ENCODE measurements around the gene CHRNA10.

Gene CHRNA10

GRCh38 chr11:3635641-3636375 is 35.4 kb downstream of the CHRNA10 start:
- Histone ChIP-seq H3K23ac (ENCODE audit: low read length in 2 of 2) (peak overlapping the region in 1 of 2 experiments; percentile 1), H3K4me1 (ENCODE audit: control insufficient read depth, insufficient read depth, low read depth, low read length) (no peaks in the 10 kb centered on the region), H3K14ac (ENCODE audit: low read length in 2 of 2) (no peak overlapping the region), H3K4ac (ENCODE audit: low read depth in 1 of 2, low read length in 2 of 2) (no peak overlapping the region), H3K79me1 (replicated peaks; ENCODE audit: low read length, poor library complexity, severe bottlenecking) (no peaks in the 10 kb centered on the region), H2BK12ac (ENCODE audit: low read length in 2 of 2) (no peak overlapping the region), H3K18ac (ENCODE audit: low read depth in 1 of 2, low read length in 2 of 2) (no peak overlapping the region), H3K36me3 (ENCODE audit: control insufficient read depth in 1 of 2, insufficient read depth in 2 of 2, low read depth in 1 of 2, low read length in 2 of 2) (no peaks in the 10 kb centered on the region), H3K27me3 (ENCODE audit: control insufficient read depth in 1 of 2, insufficient read depth in 1 of 2, low read length in 2 of 2) (peaks cover 3 to 6% of the 10 kb centered on the region in 2 experiments), H2BK120ac (ENCODE audit: low read depth, low read length) (no peak overlapping the region), H3K9me3 (ENCODE audit: control insufficient read depth, low read length) (no peaks in the 10 kb centered on the region), H4K91ac (ENCODE audit: low read length) (no peak overlapping the region), H2AK5ac (ENCODE audit: low read length, severe bottlenecking) (no peak overlapping the region), H4K8ac (ENCODE audit: low read length) (no peak overlapping the region), H2BK5ac (ENCODE audit: low read depth, low read length, poor library complexity, severe bottlenecking) (no peak overlapping the region), H2BK15ac (ENCODE audit: low read depth, poor library complexity, severe bottlenecking) (no peak overlapping the region), H3K27ac (ENCODE audit: low read length, poor library complexity, severe bottlenecking) (no peak overlapping the region), H3K4me3 (ENCODE audit: insufficient read depth in 1 of 2, low read depth in 1 of 2, low read length in 2 of 2) (no peak overlapping the region), H2AFZ (ENCODE audit: low read depth, low read length) (no peak overlapping the region), H3K4me2 (ENCODE audit: low read length, poor library complexity, severe bottlenecking) (no peak overlapping the region), H3K9ac (ENCODE audit: low read length) (no peak overlapping the region)
- DNase-seq: no peak
- WGBS: 91% methylated on average over 12 of the region's 15 CpGs

DNA sequence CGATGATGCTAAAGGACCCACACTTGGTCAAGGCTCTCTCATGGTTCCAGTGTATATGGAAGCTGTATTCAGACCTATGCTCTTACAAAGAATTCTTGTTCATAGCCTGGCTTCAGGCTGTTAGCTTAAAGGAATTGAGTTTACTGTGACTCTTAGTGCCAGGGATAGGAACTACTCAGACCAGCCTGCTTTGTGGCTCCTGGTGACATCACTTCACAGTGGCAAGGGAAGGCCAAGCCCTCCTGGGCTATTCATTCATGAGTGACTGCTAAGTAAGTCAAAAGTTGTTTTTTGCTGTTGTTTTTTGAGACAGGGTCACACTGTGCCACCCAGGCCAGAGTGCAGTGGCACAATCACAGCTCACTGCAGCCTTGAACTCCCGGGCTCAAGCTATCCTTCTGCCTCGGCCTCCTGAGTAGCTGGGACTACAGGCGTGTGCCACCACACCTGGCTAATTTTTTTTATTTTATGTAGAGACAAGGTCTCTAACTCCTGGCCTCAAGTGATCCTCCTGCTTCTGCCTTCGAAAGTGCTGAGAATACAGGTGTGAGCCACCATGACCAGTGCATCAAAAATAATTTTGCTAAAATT is 39.0 kb downstream of the CHRNA10 start:
- no peaks in the 10 kb centered on the region for H3K9me3 ChIP-seq (ENCODE audit: control insufficient read depth, low read length)
- H3K18ac ChIP-seq (ENCODE audit: low read depth in 1 of 2, low read length in 2 of 2): no peak overlapping the region
- peaks cover under 1 to 6% of the 10 kb centered on the region in 2 experiments for H3K27me3 ChIP-seq (ENCODE audit: control insufficient read depth in 1 of 2, insufficient read depth in 1 of 2, low read length in 2 of 2)
- H3K4me1 ChIP-seq (ENCODE audit: control insufficient read depth, insufficient read depth, low read depth, low read length): peaks cover 3% of the 10 kb centered on the region
- no peak overlapping the region for H3K4me3 ChIP-seq (ENCODE audit: insufficient read depth in 1 of 2, low read depth in 1 of 2, low read length in 2 of 2)
- WGBS: 88% methylated on average over 5 of the region's 5 CpGs
- no peak overlapping the region for H2BK12ac ChIP-seq (ENCODE audit: low read length in 2 of 2)
- H2AK5ac ChIP-seq (ENCODE audit: low read length, severe bottlenecking): no peak overlapping the region
- no peak overlapping the region for H3K27ac ChIP-seq (ENCODE audit: low read length, poor library complexity, severe bottlenecking)
- no peaks in the 10 kb centered on the region for H3K36me3 ChIP-seq (ENCODE audit: control insufficient read depth in 1 of 2, insufficient read depth in 2 of 2, low read depth in 1 of 2, low read length in 2 of 2)
- H2BK120ac ChIP-seq (ENCODE audit: low read depth, low read length): no peak overlapping the region
- H3K79me1 ChIP-seq (replicated peaks; ENCODE audit: low read length, poor library complexity, severe bottlenecking): no peaks in the 10 kb centered on the region
- H3K4ac ChIP-seq (ENCODE audit: low read depth in 1 of 2, low read length in 2 of 2): no peak overlapping the region
- no peak for DNase-seq
- no peak overlapping the region for H4K8ac ChIP-seq (ENCODE audit: low read length)
- no peak overlapping the region for H2BK15ac ChIP-seq (ENCODE audit: low read depth, poor library complexity, severe bottlenecking)
- no peak overlapping the region for H4K91ac ChIP-seq (ENCODE audit: low read length)
- no peak overlapping the region for H3K14ac ChIP-seq (ENCODE audit: low read length in 2 of 2)
- H2AFZ ChIP-seq (ENCODE audit: low read depth, low read length): no peak overlapping the region
- H3K23ac ChIP-seq (ENCODE audit: low read length in 2 of 2): no peak overlapping the region
- H3K4me2 ChIP-seq (ENCODE audit: low read length, poor library complexity, severe bottlenecking): no peak overlapping the region
- H2BK5ac ChIP-seq (ENCODE audit: low read depth, low read length, poor library complexity, severe bottlenecking): no peak overlapping the region
- H3K9ac ChIP-seq (ENCODE audit: low read length): no peak overlapping the region

DNA sequence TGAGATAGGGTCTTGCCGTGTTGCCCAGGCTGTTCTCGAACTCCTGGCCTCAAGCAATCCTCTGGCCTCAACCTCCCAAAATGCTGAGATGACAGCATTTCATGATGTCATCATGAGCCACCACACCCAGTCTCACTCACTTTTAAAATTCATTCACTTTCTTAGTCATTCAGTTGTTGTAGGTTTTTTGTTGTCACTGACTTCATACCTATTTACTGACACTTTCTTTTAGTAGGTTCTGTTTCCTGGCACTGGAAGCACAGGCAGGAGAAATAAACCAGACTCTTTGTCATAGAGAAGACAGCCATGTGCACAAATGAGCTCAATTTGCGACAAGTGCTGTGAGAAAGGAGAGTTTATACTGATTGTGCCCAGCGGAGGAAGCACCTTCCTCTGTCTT is 39.9 kb downstream of the CHRNA10 start:
- Histone ChIP-seq H3K23ac (ENCODE audit: low read length in 2 of 2) (no peak overlapping the region), H2AFZ (ENCODE audit: low read depth, low read length) (no peak overlapping the region), H3K27me3 (ENCODE audit: control insufficient read depth in 1 of 2, insufficient read depth in 1 of 2, low read length in 2 of 2) (peaks cover 0 to 4% of the 10 kb centered on the region in 2 experiments), H2AK5ac (ENCODE audit: low read length, severe bottlenecking) (no peak overlapping the region), H3K4me1 (ENCODE audit: control insufficient read depth, insufficient read depth, low read depth, low read length) (peaks cover 10% of the 10 kb centered on the region), H2BK120ac (ENCODE audit: low read depth, low read length) (no peak overlapping the region), H3K4me2 (ENCODE audit: low read length, poor library complexity, severe bottlenecking) (no peak overlapping the region), H3K18ac (ENCODE audit: low read depth in 1 of 2, low read length in 2 of 2) (no peak overlapping the region), H3K27ac (ENCODE audit: low read length, poor library complexity, severe bottlenecking) (no peak overlapping the region), H3K36me3 (ENCODE audit: control insufficient read depth in 1 of 2, insufficient read depth in 2 of 2, low read depth in 1 of 2, low read length in 2 of 2) (no peaks in the 10 kb centered on the region), H4K91ac (ENCODE audit: low read length) (no peak overlapping the region), H3K14ac (ENCODE audit: low read length in 2 of 2) (no peak overlapping the region), H4K8ac (ENCODE audit: low read length) (no peak overlapping the region), H3K4ac (ENCODE audit: low read depth in 1 of 2, low read length in 2 of 2) (no peak overlapping the region), H3K79me1 (replicated peaks; ENCODE audit: low read length, poor library complexity, severe bottlenecking) (no peaks in the 10 kb centered on the region), H3K4me3 (ENCODE audit: insufficient read depth in 1 of 2, low read depth in 1 of 2, low read length in 2 of 2) (no peak overlapping the region), H2BK15ac (ENCODE audit: low read depth, poor library complexity, severe bottlenecking) (no peak overlapping the region), H2BK5ac (ENCODE audit: low read depth, low read length, poor library complexity, severe bottlenecking) (no peak overlapping the region), H2BK12ac (ENCODE audit: low read length in 2 of 2) (no peak overlapping the region), H3K9me3 (ENCODE audit: control insufficient read depth, low read length) (no peaks in the 10 kb centered on the region), H3K9ac (ENCODE audit: low read length) (no peak overlapping the region)
- DNase-seq: no peak
- 81% methylated on average over 4 of the region's 4 CpGs for WGBS

DNA sequence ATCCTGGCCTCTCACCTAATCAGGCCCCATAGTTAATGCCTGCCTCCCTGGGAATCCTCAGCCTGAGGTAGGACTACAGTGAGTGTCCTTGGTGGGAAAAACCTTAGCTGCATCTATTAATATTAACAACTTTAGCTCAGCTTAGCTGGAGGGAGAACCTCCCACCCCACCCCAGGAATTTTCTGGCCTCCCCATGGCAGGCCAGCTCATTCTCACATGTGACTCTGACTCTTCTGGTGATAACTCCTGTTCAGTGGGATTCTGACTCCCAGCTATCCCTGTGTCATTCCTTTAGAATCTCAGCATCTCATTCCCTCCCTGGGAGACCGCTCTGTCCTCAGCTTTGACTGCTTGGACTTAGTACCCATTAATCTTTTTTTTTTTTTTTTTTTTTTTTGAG is 43.9 kb downstream of the CHRNA10 start:
- H3K79me1 ChIP-seq (replicated peaks; ENCODE audit: low read length, poor library complexity, severe bottlenecking): no peaks in the 10 kb centered on the region
- H3K9me3 ChIP-seq (ENCODE audit: control insufficient read depth, low read length): no peaks in the 10 kb centered on the region
- peaks cover 12% of the 10 kb centered on the region for H3K4me1 ChIP-seq (ENCODE audit: control insufficient read depth, insufficient read depth, low read depth, low read length)
- no peak overlapping the region for H3K14ac ChIP-seq (ENCODE audit: low read length in 2 of 2)
- H3K27ac ChIP-seq (ENCODE audit: low read length, poor library complexity, severe bottlenecking): peak overlapping the region; percentile 90
- H2AFZ ChIP-seq (ENCODE audit: low read depth, low read length): no peak overlapping the region
- no peak overlapping the region for H3K4me2 ChIP-seq (ENCODE audit: low read length, poor library complexity, severe bottlenecking)
- H3K4me3 ChIP-seq (ENCODE audit: insufficient read depth in 1 of 2, low read depth in 1 of 2, low read length in 2 of 2): no peak overlapping the region
- H3K23ac ChIP-seq (ENCODE audit: low read length in 2 of 2): no peak overlapping the region
- H2BK15ac ChIP-seq (ENCODE audit: low read depth, poor library complexity, severe bottlenecking): no peak overlapping the region
- H3K18ac ChIP-seq (ENCODE audit: low read depth in 1 of 2, low read length in 2 of 2): no peak overlapping the region
- peak overlapping the region; percentile 62 for H2AK5ac ChIP-seq (ENCODE audit: low read length, severe bottlenecking)
- H2BK12ac ChIP-seq (ENCODE audit: low read length in 2 of 2): no peak overlapping the region
- DNase-seq: peak; percentile 81
- H4K91ac ChIP-seq (ENCODE audit: low read length): no peak overlapping the region
- H4K8ac ChIP-seq (ENCODE audit: low read length): no peak overlapping the region
- peak overlapping the region; percentile 71 for H2BK5ac ChIP-seq (ENCODE audit: low read depth, low read length, poor library complexity, severe bottlenecking)
- peak overlapping the region; percentile 65 for H3K9ac ChIP-seq (ENCODE audit: low read length)
- no peaks in the 10 kb centered on the region for H3K36me3 ChIP-seq (ENCODE audit: control insufficient read depth in 1 of 2, insufficient read depth in 2 of 2, low read depth in 1 of 2, low read length in 2 of 2)
- WGBS: 67% methylated on average over 1 of the region's 1 CpG
- H2BK120ac ChIP-seq (ENCODE audit: low read depth, low read length): no peak overlapping the region
- no peak overlapping the region for H3K4ac ChIP-seq (ENCODE audit: low read depth in 1 of 2, low read length in 2 of 2)
- H3K27me3 ChIP-seq (ENCODE audit: control insufficient read depth in 1 of 2, insufficient read depth in 1 of 2, low read length in 2 of 2): no peaks in the 10 kb centered on the region

Measured in mesenchymal stem cell (in vitro differentiated cells and primary cell).